Measurements from ENCODE around the gene OR10V1.
A peak's percentile ranks its signal among the peaks of the same experiment; 100 is the strongest.

The OR10V1 gene

DNA sequence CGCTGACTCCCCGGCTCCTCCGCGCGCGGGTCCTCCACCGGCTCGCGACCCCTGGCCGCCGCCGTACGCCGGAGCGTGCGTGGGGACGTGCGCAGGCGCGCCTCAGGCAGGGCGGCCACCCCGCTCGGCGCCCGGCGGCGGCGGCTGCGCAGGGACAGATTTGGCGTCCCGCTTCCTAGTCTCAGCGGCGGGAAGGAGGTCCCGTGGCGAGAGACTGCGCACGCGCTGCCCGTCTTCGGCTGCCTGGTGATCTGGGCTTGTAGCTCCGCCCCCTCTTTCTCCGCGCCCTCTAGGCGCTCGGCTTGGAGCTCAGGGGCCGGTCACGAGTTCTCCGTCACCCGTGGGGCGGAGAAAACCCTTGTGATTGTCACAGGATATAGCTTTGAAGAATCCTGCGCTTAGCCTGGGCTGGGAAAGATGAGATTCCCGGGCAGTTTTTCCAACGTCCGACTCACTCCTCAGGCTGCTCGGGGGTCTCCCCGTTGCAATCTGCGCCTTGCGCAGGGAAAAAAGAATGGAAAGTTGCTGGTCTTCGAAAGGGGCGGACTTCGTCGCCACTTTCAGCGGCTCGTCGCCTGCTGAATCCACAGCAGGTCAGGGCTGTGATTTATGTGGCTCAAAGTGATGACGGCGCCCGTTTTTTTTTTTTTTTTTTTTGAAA is 44.6 kb downstream of the OR10V1 start, which contains the start of gene PATL1:
Gene PATL1, minus strand, starts transcription at position 88 of the 661 bp plus-strand sequence. CDS start 142 bp downstream, outside the sequence.
- DNase-seq (ENCODE audit: low read depth in 2 of 2): peak; percentile 96

DNA sequence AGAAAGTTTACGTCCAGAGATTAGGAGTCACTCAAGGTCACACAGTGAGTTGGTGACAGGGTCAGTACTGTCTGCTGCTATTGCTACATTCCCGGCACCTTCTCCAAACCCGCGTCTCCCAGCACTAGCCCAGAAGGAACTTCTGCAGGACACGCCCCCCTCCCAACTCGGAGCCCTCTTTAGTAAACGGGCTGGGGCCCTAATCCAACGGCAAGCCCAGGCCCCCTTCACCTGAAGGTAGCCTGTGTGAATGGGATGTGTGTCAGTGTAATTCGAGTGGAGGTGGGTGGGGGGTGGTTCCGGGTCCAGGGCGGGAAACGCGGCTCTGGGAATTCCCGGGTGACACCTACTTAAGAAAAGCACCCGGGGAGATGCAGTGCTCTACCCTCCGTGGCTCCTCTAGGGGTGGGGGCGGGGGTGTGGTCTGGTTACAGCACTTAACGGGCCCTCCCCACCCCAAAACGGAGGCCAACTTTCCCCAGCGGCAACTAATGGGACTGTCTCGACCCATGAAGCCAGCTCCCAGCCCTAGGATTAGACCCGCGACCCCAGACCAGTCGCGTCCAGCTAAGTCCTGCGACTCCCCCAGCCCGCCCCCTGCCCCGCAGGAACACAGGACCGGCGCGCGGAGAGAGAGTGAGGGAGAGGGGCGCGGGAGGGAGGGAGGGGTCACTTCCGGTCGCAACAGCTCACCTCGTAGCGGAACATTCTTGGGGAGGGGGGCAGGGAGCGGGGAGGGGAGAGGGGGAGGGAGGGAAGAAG is 45.3 kb downstream of the OR10V1 start:
- DNase-seq (ENCODE audit: low read depth in 2 of 2): peak; percentile 52 to 57

DNA sequence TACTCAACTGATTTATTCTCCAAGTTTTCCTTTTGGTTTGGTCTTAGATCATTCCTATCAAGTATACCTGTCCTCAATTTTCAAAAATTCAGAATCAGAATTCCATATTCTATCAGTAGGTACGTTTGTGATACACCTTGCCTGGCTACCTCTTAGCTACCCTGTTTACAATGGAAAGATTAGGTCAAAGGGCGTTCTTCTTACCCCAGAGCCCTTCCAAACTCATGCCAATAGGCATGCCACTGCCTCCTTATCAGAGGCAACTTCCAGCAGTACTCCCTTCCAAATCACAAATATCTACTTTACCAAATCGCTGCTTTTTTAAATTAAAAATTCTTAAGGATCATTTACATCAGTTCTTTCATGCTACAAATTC is 45.8 kb downstream of the OR10V1 start:
- no peak for DNase-seq (ENCODE audit: low read depth in 2 of 2)

DNA sequence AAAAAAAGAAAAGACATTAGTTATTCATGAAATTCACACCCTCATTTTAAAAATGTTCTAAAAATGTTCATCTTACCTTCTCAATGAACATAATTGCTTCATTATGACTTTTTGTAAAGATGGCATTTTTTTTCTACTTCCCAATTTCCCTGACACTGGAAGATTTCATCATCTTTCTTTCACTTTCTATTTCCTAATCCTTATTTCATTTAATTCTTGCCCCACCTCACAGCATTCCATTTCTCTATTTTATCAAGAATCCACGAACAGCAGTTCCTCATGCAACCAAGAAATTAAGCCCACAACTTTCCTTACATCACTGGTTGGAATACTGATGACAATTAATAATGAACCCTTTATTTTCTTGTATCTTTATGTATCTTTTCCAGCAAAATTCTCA is 46.7 kb downstream of the OR10V1 start:
- no peak for DNase-seq (ENCODE audit: low read depth in 2 of 2)
